Activated T-cell treated with anti-CD3 and anti-CD28 coated beads, Interleukin-2, amount 50 U/mL, for 4 hours (primary cell): ENCODE measurements around the gene ZSCAN29. TPM values are rescaled to one million over a fixed set of nuclear protein-coding genes. Genes with fewer than 3 reads are reported as not detected.

ENCODE experiments used
- ATAC-seq, 2 donors: fragments of 200-7000 bp; cut with Tn5 transposase; one replicate each; pipeline ENCODE4 v1.10.0; 2021
- DNase-seq: peaks from one replicate; pipeline ENCODE4 v3.0.0-alpha.2; 2020
- H3K27me3 Mint-ChIP-seq: one replicate; pipeline ENCODE4 v1.8.0; 2021; ENCODE audit warnings: low read depth, mixed read lengths
- H3K36me3 Mint-ChIP-seq: one replicate; pipeline ENCODE4 v1.8.0; 2022; ENCODE audit warnings: mixed read lengths; ENCODE audit not compliant: insufficient read depth
- H3K4me1 Mint-ChIP-seq: one replicate; pipeline ENCODE4 v1.8.0; 2021; ENCODE audit warnings: low read depth, mixed read lengths
- H3K4me3 Mint-ChIP-seq: one replicate; pipeline ENCODE4 v1.8.0; 2021; ENCODE audit warnings: mild to moderate bottlenecking, moderate library complexity, mixed read lengths
- H3K9me3 Mint-ChIP-seq: one replicate; pipeline ENCODE4 v1.8.0; 2021; ENCODE audit warnings: mixed read lengths
- total RNA-seq, 3 donors: library from RNA; stranded (reverse); gene quantifications; one replicate each; pipeline ENCODE4 v1.2.1, GENCODE V29; 2021

The ZSCAN29 gene
- total RNA-seq, 3 donors from 2014 or later: 23.3 to 28.5 (median 25.0) TPM

DNA sequence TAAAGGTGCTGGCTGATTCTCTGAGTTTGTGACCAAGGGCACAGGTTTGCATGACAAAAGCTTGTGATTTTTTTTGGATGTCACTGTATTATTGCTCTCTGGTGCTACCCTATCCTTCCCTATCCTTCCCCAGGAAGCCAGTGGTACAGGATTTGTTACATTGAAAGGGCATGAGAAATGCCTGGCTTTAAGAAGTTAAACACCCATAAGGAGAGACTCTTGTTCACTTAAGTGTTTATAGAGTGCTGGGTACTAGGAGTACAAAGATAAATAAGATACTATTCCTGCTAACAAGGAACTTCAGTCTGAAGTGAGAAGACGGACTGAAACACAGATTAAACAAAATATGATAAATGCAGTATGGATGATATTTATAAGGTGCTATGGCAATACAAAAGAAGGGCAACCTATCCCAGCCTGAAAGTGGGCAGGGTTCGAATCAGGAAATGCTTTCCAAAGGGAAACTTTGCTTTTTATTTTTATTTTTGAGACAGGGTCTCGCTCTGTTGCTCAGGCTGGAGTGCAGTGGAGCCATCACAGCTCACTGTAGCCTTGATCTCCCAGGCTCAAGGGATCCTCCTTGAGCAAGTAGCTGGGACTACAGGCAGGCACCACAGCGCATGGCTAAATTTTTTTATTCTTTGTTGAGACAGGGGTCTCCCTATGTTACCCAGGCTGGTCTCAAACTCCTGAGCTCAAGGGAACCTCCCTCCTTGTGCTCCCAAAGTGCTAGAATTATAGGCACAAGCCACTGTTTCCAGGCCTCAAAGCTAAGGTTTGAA lies 51.7 kb downstream of the ZSCAN29 start:
- Mint-ChIP-seq H3K36me3 (no peaks in the 10 kb centered on the region), H3K27me3 (peaks cover 15% of the 10 kb centered on the region), H3K4me3 (no peak overlapping the region), H3K4me1 (no peaks in the 10 kb centered on the region), H3K9me3 (no peaks in the 10 kb centered on the region)
- ATAC-seq (no peak), DNase-seq (no peak)

DNA sequence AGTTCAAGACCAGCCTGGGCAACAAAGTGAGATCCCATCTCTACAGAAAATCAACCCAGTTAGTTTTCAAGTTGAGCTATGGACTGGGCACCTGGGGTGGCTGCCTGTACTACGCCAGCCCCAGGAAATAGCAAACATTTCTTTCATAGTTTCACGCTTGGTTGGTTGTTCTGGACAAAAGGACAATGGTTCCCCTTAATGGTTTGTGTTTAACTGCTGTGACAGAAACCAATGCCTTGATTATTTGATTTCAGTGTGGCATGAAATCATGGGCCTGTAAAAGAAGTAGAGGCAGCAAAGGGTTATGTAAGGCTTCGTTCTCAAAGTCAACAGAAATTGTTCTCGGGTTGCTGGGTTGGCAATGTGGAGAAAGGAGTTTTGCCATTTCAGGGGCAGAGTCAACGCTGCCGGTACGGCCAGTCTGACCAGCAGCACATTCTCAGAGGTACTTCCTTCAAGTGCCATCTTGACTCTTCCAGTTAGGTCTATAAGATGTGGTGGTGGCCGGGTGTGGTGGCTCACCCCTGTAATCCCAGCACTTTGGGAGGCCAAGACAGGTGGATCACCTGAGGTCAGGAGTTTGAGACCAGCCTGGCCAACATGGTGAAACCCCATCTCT lies 53.2 kb downstream of the ZSCAN29 start:
- no peak for DNase-seq
- no peaks in the 10 kb centered on the region for H3K9me3 Mint-ChIP-seq
- no peaks in the 10 kb centered on the region for H3K36me3 Mint-ChIP-seq
- no peak overlapping the region for H3K4me3 Mint-ChIP-seq
- peaks cover 20% of the 10 kb centered on the region for H3K27me3 Mint-ChIP-seq
- no peaks in the 10 kb centered on the region for H3K4me1 Mint-ChIP-seq
- no peak for ATAC-seq

DNA sequence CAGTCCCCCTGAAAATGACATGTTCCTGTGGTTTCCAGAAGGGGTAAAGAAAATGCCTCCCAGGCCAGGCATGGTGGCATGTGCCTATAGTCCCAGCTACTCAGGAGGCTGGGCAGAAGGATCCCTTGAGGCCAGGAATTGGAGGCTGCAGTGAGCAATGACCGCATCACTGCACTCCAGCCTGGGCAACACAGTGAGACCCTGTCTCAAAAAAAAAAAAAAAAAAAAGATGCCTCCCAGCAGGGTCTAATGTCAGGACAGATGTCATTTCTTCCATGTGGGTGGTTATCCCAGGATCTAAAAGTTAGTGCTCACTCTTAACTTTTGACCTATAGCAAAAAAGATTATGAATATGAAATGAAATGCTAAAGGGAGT lies 53.9 kb downstream of the ZSCAN29 start:
- Mint-ChIP-seq H3K36me3 (no peaks in the 10 kb centered on the region), H3K27me3 (peaks cover 23% of the 10 kb centered on the region)
- ATAC-seq: no peak

GRCh38 chr15:43316016-43316970 lies 54.5 kb downstream of the ZSCAN29 start:
- H3K9me3 Mint-ChIP-seq: no peaks in the 10 kb centered on the region
- H3K27me3 Mint-ChIP-seq: peaks cover 23% of the 10 kb centered on the region
- H3K4me3 Mint-ChIP-seq: no peak overlapping the region
- DNase-seq (no peak), ATAC-seq (no peak)
- H3K36me3 Mint-ChIP-seq: no peaks in the 10 kb centered on the region
- H3K4me1 Mint-ChIP-seq: no peaks in the 10 kb centered on the region

More for the DNA sequence above, 53.9 kb downstream of the ZSCAN29 start:
- no peak for DNase-seq
- Mint-ChIP-seq H3K9me3 (no peaks in the 10 kb centered on the region), H3K4me1 (no peaks in the 10 kb centered on the region), H3K4me3 (no peak overlapping the region)

DNA sequence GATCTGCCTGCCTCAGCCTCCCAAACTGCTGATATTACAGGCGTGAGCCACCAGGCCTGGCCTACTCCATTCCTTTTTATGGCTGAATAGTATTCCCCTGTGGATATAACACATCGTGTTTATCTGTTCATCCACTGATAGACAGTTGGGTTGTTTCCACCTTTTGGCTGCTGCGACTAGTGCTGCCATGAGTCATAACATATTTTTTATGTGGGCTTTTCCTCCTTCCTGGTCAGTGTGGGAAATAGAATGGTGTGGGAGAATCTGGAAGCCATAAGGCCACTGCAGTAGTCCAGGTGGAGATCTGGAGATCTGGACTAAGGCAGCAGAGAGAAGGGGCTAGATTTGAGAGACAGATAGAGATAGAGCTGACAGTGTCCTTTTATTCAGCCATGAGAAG lies 56.7 kb downstream of the ZSCAN29 start:
- H3K36me3 Mint-ChIP-seq: no peaks in the 10 kb centered on the region
- H3K4me3 Mint-ChIP-seq: no peak overlapping the region

DNA sequence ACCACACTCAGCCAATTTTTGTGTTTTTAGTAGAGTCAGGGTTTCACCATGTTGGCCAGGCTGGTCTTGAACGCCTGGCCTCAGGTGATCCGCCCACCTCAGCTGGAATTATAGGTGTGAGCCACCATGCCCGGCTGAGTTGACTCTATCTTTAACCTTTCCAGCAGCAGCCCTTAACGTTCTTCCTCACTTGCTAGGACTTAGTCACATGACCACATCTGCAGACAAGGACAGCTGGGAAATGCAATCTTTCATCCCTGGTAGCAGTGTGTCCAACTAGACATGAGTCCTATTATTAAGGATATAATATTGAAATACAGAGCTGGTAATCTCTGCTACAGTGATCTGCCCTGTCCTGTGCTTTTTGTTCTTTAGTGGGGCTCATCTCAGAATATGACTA lies 58.5 kb downstream of the ZSCAN29 start:
- no peaks in the 10 kb centered on the region for H3K9me3 Mint-ChIP-seq
- no peak overlapping the region for H3K4me3 Mint-ChIP-seq
- ATAC-seq: no peak
- H3K4me1 Mint-ChIP-seq: no peaks in the 10 kb centered on the region
- no peak for DNase-seq
- H3K36me3 Mint-ChIP-seq: no peaks in the 10 kb centered on the region
- H3K27me3 Mint-ChIP-seq: peaks cover 33% of the 10 kb centered on the region

More for the DNA sequence above, 56.7 kb downstream of the ZSCAN29 start:
- no peaks in the 10 kb centered on the region for H3K4me1 Mint-ChIP-seq
- H3K9me3 Mint-ChIP-seq: no peaks in the 10 kb centered on the region
- DNase-seq: no peak
- H3K27me3 Mint-ChIP-seq: peaks cover 30% of the 10 kb centered on the region
- no peak for ATAC-seq

Other genes starting within 250 kb of the ZSCAN29 start
- 10 to 100 TPM in 1 of 3 donors, 1 to 10 TPM in 2; 7.9 to 10.5 (median 9.4) TPM for gene TMEM62, start 237.5 kb downstream of the ZSCAN29 start, total RNA-seq
- gene CCNDBP1, start 185.6 kb downstream of the ZSCAN29 start, total RNA-seq: 10 to 100 TPM; 34.9 to 35.9 (median 35.5) TPM
- not detected for gene EPB42, start 150.0 kb downstream of the ZSCAN29 start, total RNA-seq
- gene TGM5, start 104.1 kb downstream of the ZSCAN29 start, total RNA-seq: not detected
- gene TGM7, start 68.8 kb downstream of the ZSCAN29 start, total RNA-seq: not detected
- 10 to 100 TPM; 10.9 to 14.6 (median 12.5) TPM for gene LCMT2, start 40.5 kb downstream of the ZSCAN29 start, total RNA-seq
- gene TUBGCP4, start 58 bp upstream of the ZSCAN29 start, total RNA-seq: 10 to 100 TPM; 34.6 to 39.7 (median 36.6) TPM
- 10 to 100 TPM; 30.5 to 36.1 (median 35.3) TPM for gene TP53BP1, start 122.1 kb upstream of the ZSCAN29 start, total RNA-seq
- gene MAP1A, start 146.6 kb upstream of the ZSCAN29 start, total RNA-seq: 1 to 10 TPM; 1.1 to 1.2 (median 1.2) TPM
- 10 to 100 TPM; 30.8 to 33.4 (median 31.6) TPM for gene PPIP5K1, start 219.2 kb upstream of the ZSCAN29 start, total RNA-seq
- under 1 TPM in 1 of 3 donors, not detected in 2; 0.48 TPM for gene CKMT1B, start 223.0 kb upstream of the ZSCAN29 start, total RNA-seq
- gene STRC, start 247.8 kb upstream of the ZSCAN29 start, total RNA-seq: under 1 TPM; 0.13 to 0.33 (median 0.22) TPM